ENCODE results near the gene PDE1C.

DNA sequence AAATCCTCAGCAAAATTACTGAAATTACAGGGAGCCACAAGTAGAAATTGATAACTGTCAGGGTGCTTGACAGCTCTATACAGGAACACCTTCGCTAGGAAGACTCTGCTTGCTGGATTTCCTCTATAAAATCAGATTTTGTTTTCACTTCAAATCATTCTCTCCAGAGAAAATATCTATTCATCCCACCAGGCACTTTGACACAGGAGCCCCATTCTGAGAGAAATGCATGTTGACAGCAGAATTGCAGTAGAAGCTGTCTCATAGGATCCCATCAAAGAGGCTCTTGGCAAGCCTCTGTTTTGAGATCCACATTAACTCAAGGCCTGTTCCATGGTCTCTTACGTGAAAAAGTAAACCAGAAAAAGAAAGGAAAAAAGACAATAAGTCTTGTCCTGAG is 116.8 kb downstream of the PDE1C start:
- TF ChIP-seq, protein P1, sequence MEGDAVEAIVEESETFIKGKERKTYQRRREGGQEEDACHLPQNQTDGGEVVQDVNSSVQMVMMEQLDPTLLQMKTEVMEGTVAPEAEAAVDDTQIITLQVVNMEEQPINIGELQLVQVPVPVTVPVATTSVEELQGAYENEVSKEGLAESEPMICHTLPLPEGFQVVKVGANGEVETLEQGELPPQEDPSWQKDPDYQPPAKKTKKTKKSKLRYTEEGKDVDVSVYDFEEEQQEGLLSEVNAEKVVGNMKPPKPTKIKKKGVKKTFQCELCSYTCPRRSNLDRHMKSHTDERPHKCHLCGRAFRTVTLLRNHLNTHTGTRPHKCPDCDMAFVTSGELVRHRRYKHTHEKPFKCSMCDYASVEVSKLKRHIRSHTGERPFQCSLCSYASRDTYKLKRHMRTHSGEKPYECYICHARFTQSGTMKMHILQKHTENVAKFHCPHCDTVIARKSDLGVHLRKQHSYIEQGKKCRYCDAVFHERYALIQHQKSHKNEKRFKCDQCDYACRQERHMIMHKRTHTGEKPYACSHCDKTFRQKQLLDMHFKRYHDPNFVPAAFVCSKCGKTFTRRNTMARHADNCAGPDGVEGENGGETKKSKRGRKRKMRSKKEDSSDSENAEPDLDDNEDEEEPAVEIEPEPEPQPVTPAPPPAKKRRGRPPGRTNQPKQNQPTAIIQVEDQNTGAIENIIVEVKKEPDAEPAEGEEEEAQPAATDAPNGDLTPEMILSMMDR (conservative IDR thresholded peaks at IDR 0.05; ENCODE audit: low read length) = no peak
- no peak for TF ChIP-seq EZH2phosphoT487 (IDR thresholded peaks at IDR 0.05; ENCODE audit: borderline replicate concordance, low read depth, low read length)
